ENCODE results near the gene SDR42E2. TPM values are rescaled to one million over a fixed set of nuclear protein-coding genes. Genes with fewer than 3 reads are reported as not detected.

The SDR42E2 gene
- total RNA-seq, 1 experiment from 2014 or later, result not detected

DNA sequence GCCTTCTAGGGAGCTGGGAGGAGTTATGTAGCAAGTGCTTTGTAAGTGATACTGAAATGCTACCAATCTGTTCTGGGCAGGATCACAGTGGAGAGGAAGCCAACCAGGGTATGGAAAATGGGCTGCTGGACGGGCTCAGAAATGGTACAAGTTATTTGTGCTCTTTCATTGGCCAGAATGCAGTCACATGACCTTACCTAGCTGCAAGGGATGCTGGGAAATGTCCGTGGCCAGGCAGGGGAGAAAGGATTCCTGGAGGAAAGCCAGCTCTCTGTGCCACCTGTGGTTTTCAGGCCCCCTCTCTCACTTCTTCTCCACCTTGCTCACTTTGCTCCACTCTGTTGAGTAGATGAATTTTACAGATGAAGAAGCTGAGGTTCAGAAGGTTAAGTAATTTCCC, 48.5 kb downstream of the SDR42E2 start:
- BruUV-seq (replicated peaks), result no TSS peak
- POLR2A ChIA-PET (ENCODE audit: low non-redundant PET), result no interaction called here

DNA sequence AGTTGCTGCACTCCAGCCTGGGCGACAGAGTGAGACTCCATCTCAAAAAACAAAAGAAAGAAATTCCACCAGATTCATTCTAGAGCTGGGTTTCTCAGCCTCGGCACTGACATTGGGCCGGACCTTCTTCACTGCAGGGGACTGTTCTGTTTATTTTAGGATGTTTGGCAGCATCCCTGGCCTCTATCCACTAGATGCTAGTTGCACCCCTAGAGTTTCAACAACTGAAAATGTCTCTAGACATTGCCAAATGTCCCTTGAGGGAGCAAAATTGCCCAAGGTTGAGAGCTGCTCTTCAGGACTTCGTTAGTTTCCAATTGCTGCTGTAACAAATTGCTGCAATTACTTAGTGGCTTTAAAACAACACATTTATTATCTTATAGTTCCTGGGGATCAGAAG, 50.9 kb downstream of the SDR42E2 start:
- no peaks in the 10 kb centered on the region for H3K36me3 ChIP-seq (ENCODE audit: insufficient read depth, low read length, poor library complexity, severe bottlenecking)
- H3K4me1 ChIP-seq (ENCODE audit: insufficient read depth, low read length, poor library complexity, severe bottlenecking), result no peaks in the 10 kb centered on the region
- intact Hi-C loops (cut with micrococcal nuclease; ENCODE audit: unreplicated experiment), result no loop called here
- BruUV-seq (replicated peaks), result no TSS peak
- TF ChIP-seq, protein P1, sequence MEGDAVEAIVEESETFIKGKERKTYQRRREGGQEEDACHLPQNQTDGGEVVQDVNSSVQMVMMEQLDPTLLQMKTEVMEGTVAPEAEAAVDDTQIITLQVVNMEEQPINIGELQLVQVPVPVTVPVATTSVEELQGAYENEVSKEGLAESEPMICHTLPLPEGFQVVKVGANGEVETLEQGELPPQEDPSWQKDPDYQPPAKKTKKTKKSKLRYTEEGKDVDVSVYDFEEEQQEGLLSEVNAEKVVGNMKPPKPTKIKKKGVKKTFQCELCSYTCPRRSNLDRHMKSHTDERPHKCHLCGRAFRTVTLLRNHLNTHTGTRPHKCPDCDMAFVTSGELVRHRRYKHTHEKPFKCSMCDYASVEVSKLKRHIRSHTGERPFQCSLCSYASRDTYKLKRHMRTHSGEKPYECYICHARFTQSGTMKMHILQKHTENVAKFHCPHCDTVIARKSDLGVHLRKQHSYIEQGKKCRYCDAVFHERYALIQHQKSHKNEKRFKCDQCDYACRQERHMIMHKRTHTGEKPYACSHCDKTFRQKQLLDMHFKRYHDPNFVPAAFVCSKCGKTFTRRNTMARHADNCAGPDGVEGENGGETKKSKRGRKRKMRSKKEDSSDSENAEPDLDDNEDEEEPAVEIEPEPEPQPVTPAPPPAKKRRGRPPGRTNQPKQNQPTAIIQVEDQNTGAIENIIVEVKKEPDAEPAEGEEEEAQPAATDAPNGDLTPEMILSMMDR (conservative IDR thresholded peaks at IDR 0.05; ENCODE audit: low read depth, low read length), result no peak
- ChIA-PET CTCF (no interaction called here), POLR2A (ENCODE audit: low non-redundant PET) (no interaction called here)
- no peaks in the 10 kb centered on the region for H3K9me3 ChIP-seq (ENCODE audit: low read depth, low read length, poor library complexity, severe bottlenecking)
- no peak overlapping the region for H3K4me3 ChIP-seq (ENCODE audit: low read depth, low read length, poor library complexity, severe bottlenecking)
- DNase-seq (ENCODE audit: low spot score), result no peak
- no peaks in the 10 kb centered on the region for H3K27me3 ChIP-seq (replicated peaks; ENCODE audit: insufficient read depth, low read depth, low read length, poor library complexity)
- H3K27ac ChIP-seq (ENCODE audit: low read depth, low read length, poor library complexity, severe bottlenecking), result no peak overlapping the region

More for the DNA sequence above, 48.5 kb downstream of the SDR42E2 start:
- no peak for DNase-seq (ENCODE audit: low spot score)
- no peak overlapping the region for H3K27ac ChIP-seq (ENCODE audit: low read depth, low read length, poor library complexity, severe bottlenecking)
- no peaks in the 10 kb centered on the region for H3K9me3 ChIP-seq (ENCODE audit: low read depth, low read length, poor library complexity, severe bottlenecking)
- no peaks in the 10 kb centered on the region for H3K36me3 ChIP-seq (ENCODE audit: insufficient read depth, low read length, poor library complexity, severe bottlenecking)
- no peak overlapping the region for H3K4me3 ChIP-seq (ENCODE audit: low read depth, low read length, poor library complexity, severe bottlenecking)
- H3K27me3 ChIP-seq (replicated peaks; ENCODE audit: insufficient read depth, low read depth, low read length, poor library complexity), result no peaks in the 10 kb centered on the region
- CTCF ChIA-PET, result no interaction called here
- TF ChIP-seq, protein P1 (conservative IDR thresholded peaks at IDR 0.05; ENCODE audit: low read depth, low read length), result no peak
- no peak for TF ChIP-seq EZH2 (IDR thresholded peaks at IDR 0.05; ENCODE audit: borderline replicate concordance, low read depth, low read length, poor library complexity, severe bottlenecking)
- no peaks in the 10 kb centered on the region for H3K4me1 ChIP-seq (ENCODE audit: insufficient read depth, low read length, poor library complexity, severe bottlenecking)
- intact Hi-C loops (cut with micrococcal nuclease; ENCODE audit: unreplicated experiment), result no loop called here

- Histone ChIP-seq H3K9me3 (ENCODE audit: low read depth, low read length, poor library complexity, severe bottlenecking) (no peaks in the 10 kb centered on the region), H3K4me1 (ENCODE audit: insufficient read depth, low read length, poor library complexity, severe bottlenecking) (no peaks in the 10 kb centered on the region), H3K36me3 (ENCODE audit: insufficient read depth, low read length, poor library complexity, severe bottlenecking) (no peaks in the 10 kb centered on the region), H3K4me3 (ENCODE audit: low read depth, low read length, poor library complexity, severe bottlenecking) (no peak overlapping the region), H3K27ac (ENCODE audit: low read depth, low read length, poor library complexity, severe bottlenecking) (no peak overlapping the region), H3K27me3 (replicated peaks; ENCODE audit: insufficient read depth, low read depth, low read length, poor library complexity) (no peaks in the 10 kb centered on the region)
- intact Hi-C loops (cut with micrococcal nuclease; ENCODE audit: unreplicated experiment), result no loop called here
- ChIA-PET CTCF (no interaction called here), POLR2A (ENCODE audit: low non-redundant PET) (no interaction called here)
- no peak for TF ChIP-seq EZH2 (IDR thresholded peaks at IDR 0.05; ENCODE audit: borderline replicate concordance, low read depth, low read length, poor library complexity, severe bottlenecking)
- TF ChIP-seq, protein P1 (conservative IDR thresholded peaks at IDR 0.05; ENCODE audit: low read depth, low read length), result no peak
- no TSS peak for BruUV-seq (replicated peaks)
- no peak for DNase-seq (ENCODE audit: low spot score)
Measured at GRCh38 chr16:22213801-22214200, 51.5 kb downstream of the SDR42E2 start.
